COLO668 (cell line): ENCODE results near the gene TENT5A.
A peak's percentile ranks its signal among the peaks of the same experiment; 100 is the strongest.

ENCODE experiments used
- DNase-seq: peaks from one replicate; lab custom pipeline; 2025; ENCODE audit not compliant: unreplicated experiment; lab: John Stamatoyannopoulos, UW

TENT5A gene

GRCh38 chr6:81772741-81773140 is 20.3 kb upstream of the TENT5A start:
- DNase-seq: no peak

GRCh38 chr6:81771097-81771496 is 18.6 kb upstream of the TENT5A start:
- no peak for DNase-seq

GRCh38 chr6:81770381-81770780 is 17.9 kb upstream of the TENT5A start:
- DNase-seq: no peak

GRCh38 chr6:81769824-81770223 is 17.3 kb upstream of the TENT5A start:
- DNase-seq: peak; percentile 14

GRCh38 chr6:81768150-81768942 is 15.9 kb upstream of the TENT5A start:
- no peak for DNase-seq

GRCh38 chr6:81767163-81767891 is 14.8 kb upstream of the TENT5A start:
- DNase-seq: no peak

- no peak for DNase-seq
Measured at GRCh38 chr6:81766482-81767069, 14.1 kb upstream of the TENT5A start.

GRCh38 chr6:81764531-81764930 is 12.1 kb upstream of the TENT5A start:
- DNase-seq: no peak

- peak; percentile 5 for DNase-seq
Measured at GRCh38 chr6:81763968-81764367, 11.5 kb upstream of the TENT5A start.

GRCh38 chr6:81763051-81763450 is 10.6 kb upstream of the TENT5A start:
- no peak for DNase-seq

GRCh38 chr6:81762606-81763005 is 10.1 kb upstream of the TENT5A start:
- no peak for DNase-seq

GRCh38 chr6:81762132-81762531 is 9.7 kb upstream of the TENT5A start:
- no peak for DNase-seq

- DNase-seq: no peak
Measured at GRCh38 chr6:81761197-81761596, 8.7 kb upstream of the TENT5A start.

- DNase-seq: no peak
Measured at GRCh38 chr6:81759782-81760181, 7.3 kb upstream of the TENT5A start.

- no peak for DNase-seq
Measured at GRCh38 chr6:81758221-81758620, 5.7 kb upstream of the TENT5A start.

- no peak for DNase-seq
Measured at GRCh38 chr6:81756690-81757089, 4.2 kb upstream of the TENT5A start.

- no peak for DNase-seq
Measured at GRCh38 chr6:81755551-81755950, 3.1 kb upstream of the TENT5A start.

GRCh38 chr6:81754906-81755305 is 2.4 kb upstream of the TENT5A start:
- no peak for DNase-seq

GRCh38 chr6:81753711-81754577 is 1.5 kb upstream of the TENT5A start:
- DNase-seq: peak; percentile 58

GRCh38 chr6:81752921-81753710 is 635 bp upstream of the TENT5A start:
- DNase-seq: peak; percentile 90
